VCaP (cell line): ENCODE data around the gene GOLGA7B.

Experiments used
- H3K27ac ChIP-seq: fragments of 450-650 bp; 2 replicates; pipeline ENCODE4 v1.5.1; 2017
- CTCF ChIP-seq: fragments of 450-650 bp; conservative IDR thresholded peaks from 2 replicates; pipeline ENCODE4 v1.5.1; 2017; ENCODE audit warnings: mild to moderate bottlenecking, moderate library complexity

Gene GOLGA7B

DNA sequence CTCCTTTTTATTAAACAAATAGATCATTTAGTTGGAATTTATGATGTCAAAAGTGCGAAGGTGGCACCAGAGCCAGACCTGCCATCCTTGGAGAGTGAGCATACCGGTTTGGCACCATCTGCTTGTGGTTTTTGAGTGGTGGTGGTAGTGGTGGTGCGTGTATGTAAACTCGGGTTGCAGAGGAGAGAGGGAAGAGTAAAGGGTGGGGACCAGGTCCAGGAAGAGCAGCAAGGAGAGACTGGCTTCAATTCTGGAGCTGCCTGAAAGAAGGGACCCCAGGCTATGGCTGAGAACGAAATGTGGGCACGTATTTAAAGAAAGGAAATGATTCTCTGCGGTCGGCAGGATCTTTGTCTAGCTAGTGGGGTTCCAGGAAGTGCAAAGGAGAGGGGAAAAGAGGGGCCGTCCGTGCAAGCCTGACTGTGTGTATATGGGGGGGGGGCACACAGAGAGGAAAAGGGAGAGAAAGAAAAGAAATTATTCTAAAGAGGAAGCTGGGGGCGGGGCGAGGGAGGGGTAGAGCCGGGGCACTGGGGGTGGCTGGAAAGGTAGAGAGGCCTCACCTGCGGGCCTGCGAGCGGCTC lies 448 bp upstream of the GOLGA7B start:
- no peak for TF ChIP-seq CTCF
- H3K27ac ChIP-seq, result peak overlapping the region; percentile 67

- no peak for TF ChIP-seq CTCF
- H3K27ac ChIP-seq, result peak overlapping the region; percentile 67; the same call in 1 of the 2 replicates
Measured at GRCh38 chr10:97850446-97850845, 803 bp downstream of the GOLGA7B start.

DNA sequence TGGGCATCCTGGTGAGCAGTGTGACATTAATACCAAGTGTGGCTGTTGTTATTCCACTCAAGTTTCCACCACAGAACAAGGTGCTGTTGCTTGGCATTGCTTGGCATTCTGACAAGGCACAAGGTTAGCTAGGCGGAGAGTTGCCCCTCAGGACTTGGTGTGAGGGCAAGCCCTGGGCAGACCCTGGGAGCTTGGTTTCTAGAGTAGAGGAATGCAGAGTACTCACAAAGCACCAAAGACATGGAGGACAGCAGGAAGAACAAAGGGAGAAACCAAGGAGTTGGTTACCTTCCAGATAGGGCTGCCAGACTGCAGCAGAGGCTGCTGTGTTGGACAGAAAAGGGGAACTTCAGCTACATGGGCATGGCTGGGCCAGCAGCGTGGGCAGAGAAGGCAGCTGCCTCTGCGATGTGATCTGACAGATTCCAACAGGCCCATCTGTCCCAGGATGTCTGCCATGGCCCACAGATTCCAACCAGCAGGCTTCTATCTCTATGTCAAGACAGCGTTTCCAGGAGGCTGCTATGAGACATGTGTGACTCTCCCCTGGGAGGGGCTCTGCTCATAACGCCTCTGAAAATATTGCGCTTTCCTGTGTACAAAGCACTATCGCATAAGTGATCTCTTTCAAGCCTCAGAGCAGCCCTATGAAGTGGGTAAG lies 1.8 kb downstream of the GOLGA7B start:
- H3K27ac ChIP-seq, result no peak overlapping the region
- no peak for TF ChIP-seq CTCF

GRCh38 chr10:97852277-97852676 lies 2.6 kb downstream of the GOLGA7B start:
- no peak overlapping the region for H3K27ac ChIP-seq

GRCh38 chr10:97852840-97853405 lies 3.3 kb downstream of the GOLGA7B start:
- TF ChIP-seq CTCF, result no peak
- no peak overlapping the region for H3K27ac ChIP-seq

More at GRCh38 chr10:97852277-97852676, 2.6 kb downstream of the GOLGA7B start:
- TF ChIP-seq CTCF, result no peak

DNA sequence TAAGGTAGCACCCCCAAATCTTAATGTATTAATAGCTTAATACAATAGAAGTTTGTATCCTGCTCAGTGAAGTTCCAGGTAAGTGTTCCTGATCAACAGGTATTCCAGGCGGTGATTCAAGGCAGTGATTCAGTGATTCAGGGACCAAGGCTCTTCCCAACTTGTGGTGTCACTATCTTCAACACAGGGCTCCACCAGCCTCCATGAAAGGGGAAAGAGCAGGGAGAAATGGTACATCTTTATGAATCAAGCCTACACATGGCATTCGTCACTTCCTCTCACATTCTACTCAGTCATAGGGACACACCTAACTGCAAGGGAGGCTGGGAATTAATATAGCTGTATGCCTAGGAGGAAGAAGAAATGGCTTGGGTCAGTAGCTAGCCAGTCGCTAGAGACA lies 5.1 kb downstream of the GOLGA7B start:
- no peak for TF ChIP-seq CTCF
- no peak overlapping the region for H3K27ac ChIP-seq

GRCh38 chr10:97858001-97858439 lies 8.4 kb downstream of the GOLGA7B start:
- TF ChIP-seq CTCF, result no peak
- no peak overlapping the region for H3K27ac ChIP-seq
